Nephron (organoid): Measurements from ENCODE around the gene EPHB6.

Source experiments
- H3K27ac Mint-ChIP-seq, 3 experiments: 2 replicates each; pipeline ENCODE4 v1.8.0; 2020; ENCODE audit warnings: mixed read lengths in 3 of 3, mild to moderate bottlenecking in 2 of 3, moderate library complexity in 1 of 3
- H3K27me3 Mint-ChIP-seq: 2 replicates; pipeline ENCODE4 v1.8.0; 2021; ENCODE audit warnings: low read depth, mild to moderate bottlenecking, moderate library complexity, mixed read lengths
- H3K36me3 Mint-ChIP-seq: 2 replicates; pipeline ENCODE4 v1.8.0; 2020; ENCODE audit warnings: low read depth, mixed read lengths
- H3K4me1 Mint-ChIP-seq: 2 replicates; pipeline ENCODE4 v1.8.0; 2020; ENCODE audit warnings: mixed read lengths
- H3K4me3 Mint-ChIP-seq, 3 experiments: 2 replicates each; pipeline ENCODE4 v1.8.0; 2020; ENCODE audit warnings: mild to moderate bottlenecking in 3 of 3, mixed read lengths in 3 of 3, moderate library complexity in 2 of 3
- H3K9me3 Mint-ChIP-seq: 2 replicates; pipeline ENCODE4 v1.8.0; 2020; ENCODE audit warnings: mixed read lengths
- CTCF ChIP-seq, 3 experiments: fragments of 200-600 bp; sonication (generic); IDR thresholded peaks; one replicate each; pipeline ENCODE4 v1.5.0; 2021; ENCODE audit warnings: antibody characterized with exemption in 3 of 3; ENCODE audit not compliant: unreplicated experiment in 3 of 3

The EPHB6 gene

GRCh38 chr7:142870566-142871259, 15.8 kb downstream of the EPHB6 start:
- no peak for TF ChIP-seq CTCF (IDR thresholded peaks at IDR 0.05; ENCODE audit: unreplicated experiment in 3 of 3)
- Mint-ChIP-seq H3K36me3 (peaks cover 19% of the 10 kb centered on the region), H3K27ac (no peak overlapping the region), H3K4me3 (no peak overlapping the region), H3K27me3 (no peaks in the 10 kb centered on the region), H3K9me3 (no peaks in the 10 kb centered on the region), H3K4me1 (no peaks in the 10 kb centered on the region)

GRCh38 chr7:142871260-142872105, 16.6 kb downstream of the EPHB6 start:
- H3K4me3 Mint-ChIP-seq = no peak overlapping the region
- no peaks in the 10 kb centered on the region for H3K9me3 Mint-ChIP-seq
- H3K27ac Mint-ChIP-seq = no peak overlapping the region
- no peaks in the 10 kb centered on the region for H3K4me1 Mint-ChIP-seq
- peaks cover 2% of the 10 kb centered on the region for H3K27me3 Mint-ChIP-seq
- peaks cover 19% of the 10 kb centered on the region for H3K36me3 Mint-ChIP-seq
- no peak for TF ChIP-seq CTCF (IDR thresholded peaks at IDR 0.05; ENCODE audit: unreplicated experiment in 3 of 3)

GRCh38 chr7:142872106-142872675, 17.3 kb downstream of the EPHB6 start:
- H3K4me3 Mint-ChIP-seq = no peak overlapping the region
- TF ChIP-seq CTCF (IDR thresholded peaks at IDR 0.05; ENCODE audit: unreplicated experiment in 3 of 3) = no peak
- no peaks in the 10 kb centered on the region for H3K9me3 Mint-ChIP-seq
- peaks cover 19% of the 10 kb centered on the region for H3K36me3 Mint-ChIP-seq
- H3K27me3 Mint-ChIP-seq = peaks cover 7% of the 10 kb centered on the region
- H3K27ac Mint-ChIP-seq = no peak overlapping the region
- no peaks in the 10 kb centered on the region for H3K4me1 Mint-ChIP-seq

GRCh38 chr7:142873281-142873784, 18.5 kb downstream of the EPHB6 start:
- Mint-ChIP-seq H3K4me3 (no peak overlapping the region), H3K27me3 (peaks cover 12% of the 10 kb centered on the region), H3K27ac (no peak overlapping the region), H3K4me1 (no peaks in the 10 kb centered on the region), H3K9me3 (no peaks in the 10 kb centered on the region), H3K36me3 (peaks cover 19% of the 10 kb centered on the region)
- peak; percentile 8 to 21 (median 18) for TF ChIP-seq CTCF (IDR thresholded peaks at IDR 0.05; ENCODE audit: unreplicated experiment in 3 of 3)

GRCh38 chr7:142873871-142874270, 19.0 kb downstream of the EPHB6 start:
- Mint-ChIP-seq H3K36me3 (peaks cover 19% of the 10 kb centered on the region), H3K4me3 (no peak overlapping the region), H3K27ac (no peak overlapping the region), H3K27me3 (peaks cover 12% of the 10 kb centered on the region), H3K4me1 (no peaks in the 10 kb centered on the region), H3K9me3 (no peaks in the 10 kb centered on the region)
- TF ChIP-seq CTCF (IDR thresholded peaks at IDR 0.05; ENCODE audit: unreplicated experiment in 3 of 3) = no peak
